ENCODE results near the gene IL6.
"Not testable (repeated sequence)": the region's sequence is repeated elsewhere in the genome, so short reads cannot be mapped to it uniquely, and the experiment has no call there.

The IL6 gene

DNA sequence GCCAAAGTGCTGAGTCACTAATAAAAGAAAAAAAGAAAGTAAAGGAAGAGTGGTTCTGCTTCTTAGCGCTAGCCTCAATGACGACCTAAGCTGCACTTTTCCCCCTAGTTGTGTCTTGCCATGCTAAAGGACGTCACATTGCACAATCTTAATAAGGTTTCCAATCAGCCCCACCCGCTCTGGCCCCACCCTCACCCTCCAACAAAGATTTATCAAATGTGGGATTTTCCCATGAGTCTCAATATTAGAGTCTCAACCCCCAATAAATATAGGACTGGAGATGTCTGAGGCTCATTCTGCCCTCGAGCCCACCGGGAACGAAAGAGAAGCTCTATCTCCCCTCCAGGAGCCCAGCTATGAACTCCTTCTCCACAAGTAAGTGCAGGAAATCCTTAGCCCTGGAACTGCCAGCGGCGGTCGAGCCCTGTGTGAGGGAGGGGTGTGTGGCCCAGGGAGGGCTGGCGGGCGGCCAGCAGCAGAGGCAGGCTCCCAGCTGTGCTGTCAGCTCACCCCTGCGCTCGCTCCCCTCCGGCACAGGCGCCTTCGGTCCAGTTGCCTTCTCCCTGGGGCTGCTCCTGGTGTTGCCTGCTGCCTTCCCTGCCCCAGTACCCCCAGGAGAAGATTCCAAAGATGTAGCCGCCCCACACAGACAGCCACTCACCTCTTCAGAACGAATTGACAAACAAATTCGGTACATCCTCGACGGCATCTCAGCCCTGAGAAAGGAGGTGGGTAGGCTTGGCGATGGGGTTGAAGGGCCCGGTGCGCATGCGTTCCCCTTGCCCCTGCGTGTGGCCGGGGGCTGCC is at the start of gene IL6:
Gene IL6, plus strand, starts transcription at position 294 of the 807 bp plus-strand sequence. Its CDS starts 63 bp downstream, at position 357.
- no peak for DNase-seq (ENCODE audit: low read depth)

DNA sequence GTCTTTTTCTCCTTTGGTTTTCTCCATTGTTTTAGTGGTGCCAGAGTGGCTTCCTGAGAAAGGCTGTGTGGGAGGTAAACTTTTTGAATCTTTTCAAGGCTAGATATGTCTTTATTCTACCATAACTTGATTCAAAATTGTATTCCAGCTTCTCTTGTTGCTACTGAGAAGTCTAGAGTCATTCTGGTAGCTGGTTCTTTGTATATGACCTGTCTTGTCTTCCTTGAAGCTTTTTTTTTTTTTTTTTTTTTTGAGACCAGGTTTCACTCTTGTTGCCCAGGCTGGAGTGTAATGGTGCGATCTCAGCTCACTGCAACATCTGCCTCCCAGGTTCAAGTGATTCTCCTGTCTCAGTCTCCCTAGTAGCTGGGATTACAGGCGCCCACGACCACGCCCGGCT is 49.7 kb upstream of the IL6 start:
- not testable (repeated sequence) for DNase-seq (ENCODE audit: low read depth)

DNA sequence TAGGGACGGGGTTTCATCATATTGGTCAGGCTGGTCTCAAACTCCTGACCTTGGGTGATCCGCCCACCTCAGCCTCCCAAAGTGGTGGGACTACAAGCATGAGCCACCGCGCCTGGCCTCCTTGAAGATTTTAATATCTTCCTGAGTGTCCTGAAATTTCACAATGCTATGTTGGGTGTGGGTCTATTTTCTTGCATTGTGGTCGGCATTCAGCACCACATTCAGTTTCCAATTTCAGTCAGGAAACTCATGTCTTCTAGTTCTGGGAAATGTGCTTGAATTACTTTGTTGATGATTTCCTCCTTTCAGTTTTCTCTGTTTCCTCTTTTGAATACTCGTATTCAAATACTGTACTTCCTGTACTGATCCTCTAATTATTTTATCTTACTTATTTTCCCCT is 49.3 kb upstream of the IL6 start:
- no peak for DNase-seq (ENCODE audit: low read depth)

DNA sequence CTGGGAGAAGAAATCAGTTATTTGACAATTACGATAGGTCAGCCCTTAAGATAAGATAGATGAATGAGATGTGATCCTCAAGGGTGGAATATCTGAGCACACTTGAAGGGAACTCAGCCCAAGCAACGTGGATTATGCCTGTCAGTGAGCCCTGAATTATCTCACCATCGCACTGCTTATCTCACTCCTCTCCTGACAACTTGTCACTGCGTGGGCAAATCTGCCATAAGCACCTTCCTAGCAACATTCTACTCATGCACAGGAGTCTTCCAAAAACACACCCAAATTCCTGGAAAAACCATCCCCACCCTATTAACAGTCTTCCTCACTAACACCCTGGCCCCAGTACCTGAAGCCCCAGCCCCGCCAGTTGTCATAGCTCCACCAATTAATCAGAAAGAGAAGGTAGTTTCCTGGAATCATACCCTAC is 46.5 kb upstream of the IL6 start:
- no peak for DNase-seq (ENCODE audit: low read depth)

DNA sequence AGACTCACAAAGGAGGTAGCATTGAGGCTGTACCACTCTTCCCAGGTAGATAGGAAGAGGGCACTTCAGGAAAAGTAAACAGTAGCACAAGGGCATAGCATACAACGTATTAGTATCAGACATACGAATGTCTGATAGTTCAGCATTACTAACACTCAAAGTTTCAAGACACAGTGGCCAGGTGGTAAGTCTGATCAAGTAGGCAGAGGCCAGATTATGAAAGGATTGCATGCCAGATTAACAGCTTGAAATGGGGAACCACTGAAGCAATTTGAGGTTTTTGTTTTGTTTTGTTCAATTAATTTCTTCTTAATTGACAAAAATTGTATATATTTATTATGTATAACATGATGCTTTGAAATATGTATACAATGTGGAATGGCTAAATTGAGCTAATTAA is 45.7 kb upstream of the IL6 start:
- no peak for DNase-seq (ENCODE audit: low read depth)

DNA sequence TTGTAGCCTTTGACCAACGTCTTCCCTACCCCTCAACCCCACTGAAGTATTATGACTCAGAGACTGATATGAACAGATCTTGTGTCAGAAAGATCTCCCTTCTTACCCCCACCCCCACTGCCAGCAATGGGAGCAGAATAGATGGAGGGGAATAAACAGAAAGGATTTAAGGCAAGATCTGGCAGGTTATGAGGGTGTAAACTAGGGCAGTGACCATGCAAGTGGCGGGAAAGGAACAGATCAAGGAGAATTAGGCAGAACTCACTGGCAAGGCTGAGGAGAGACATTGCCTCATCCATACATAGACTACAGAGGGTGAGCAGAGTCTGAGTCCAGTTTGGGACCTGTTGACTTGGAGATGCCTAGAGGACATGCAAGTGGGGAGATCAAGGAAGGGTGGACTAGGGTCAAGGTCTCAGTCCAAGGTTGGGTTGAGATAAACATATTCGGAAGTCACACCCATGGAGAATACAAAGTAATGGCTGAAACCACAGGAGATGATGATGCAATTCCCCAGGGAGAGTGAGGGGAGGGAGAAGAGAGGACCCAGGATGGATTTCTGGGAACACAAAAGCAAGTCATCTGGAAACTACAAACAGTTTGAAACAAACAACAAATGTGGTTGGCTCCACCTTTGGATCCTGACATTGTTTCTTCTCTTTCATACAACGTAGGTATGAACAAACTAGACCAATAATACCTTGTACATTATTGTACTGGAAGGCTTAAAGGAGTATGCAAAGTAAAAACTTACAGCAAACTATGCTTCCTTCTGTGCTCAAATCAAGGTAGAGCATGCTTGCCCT is 44.9 kb upstream of the IL6 start:
- DNase-seq (ENCODE audit: low read depth), result no peak

DNA sequence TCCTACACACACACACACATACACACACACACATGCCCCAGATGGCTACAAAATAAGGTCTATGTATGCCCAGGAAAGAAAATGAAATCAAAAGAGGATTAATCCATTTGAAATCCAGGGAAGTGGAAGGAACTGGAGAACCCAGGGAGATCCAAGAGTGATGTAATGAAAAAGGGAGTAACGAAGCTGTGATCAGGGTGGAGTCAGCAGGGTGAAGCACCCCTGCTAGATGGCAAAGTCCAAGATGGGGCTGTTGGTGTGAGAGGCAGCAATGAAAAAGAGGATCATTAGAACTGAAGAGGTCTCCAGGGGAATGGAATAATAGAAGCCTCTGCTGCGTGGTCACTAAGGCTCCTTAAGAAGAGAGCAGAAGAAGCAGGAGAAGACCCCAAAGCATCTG is 43.6 kb upstream of the IL6 start:
- no peak for DNase-seq (ENCODE audit: low read depth)

DNA sequence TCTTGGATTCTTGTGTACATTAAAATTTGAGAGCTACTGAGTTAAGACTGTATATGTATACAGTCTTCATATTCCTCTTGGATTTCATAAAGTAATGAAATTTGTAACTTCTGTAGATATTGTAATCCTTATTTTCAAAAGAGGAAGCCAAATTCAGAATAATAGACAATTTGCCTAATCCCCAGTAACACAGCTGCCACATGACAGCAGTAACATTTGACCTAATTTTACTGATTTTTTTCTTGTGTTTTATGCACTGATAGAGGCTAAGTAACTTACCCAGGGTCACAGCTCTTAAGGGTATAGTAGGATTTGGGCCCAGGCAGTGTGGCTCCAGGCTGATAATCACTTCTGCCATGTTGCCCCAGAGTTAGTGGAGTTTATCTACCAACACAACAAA is 40.4 kb upstream of the IL6 start:
- DNase-seq (ENCODE audit: low read depth), result no peak

DNA sequence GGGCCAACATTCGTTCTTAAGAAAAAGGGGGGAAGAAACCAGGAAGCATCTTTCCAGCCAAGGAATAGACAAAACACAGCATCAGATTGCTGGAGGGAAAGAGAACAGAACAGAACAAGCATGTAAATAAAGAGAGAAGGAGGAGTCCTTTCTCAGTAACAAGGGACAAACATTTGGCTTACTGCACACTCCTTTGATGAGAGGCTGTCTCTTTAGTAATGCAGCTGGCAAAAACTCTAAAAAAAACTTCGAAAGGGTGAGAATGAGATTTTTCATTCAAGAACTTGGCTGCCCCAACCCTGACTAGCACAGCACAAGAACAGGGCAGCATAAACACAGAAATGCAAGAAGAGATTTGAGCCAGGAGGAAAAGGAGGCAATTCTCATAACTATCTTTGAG is 38.9 kb upstream of the IL6 start:
- no peak for DNase-seq (ENCODE audit: low read depth)

DNA sequence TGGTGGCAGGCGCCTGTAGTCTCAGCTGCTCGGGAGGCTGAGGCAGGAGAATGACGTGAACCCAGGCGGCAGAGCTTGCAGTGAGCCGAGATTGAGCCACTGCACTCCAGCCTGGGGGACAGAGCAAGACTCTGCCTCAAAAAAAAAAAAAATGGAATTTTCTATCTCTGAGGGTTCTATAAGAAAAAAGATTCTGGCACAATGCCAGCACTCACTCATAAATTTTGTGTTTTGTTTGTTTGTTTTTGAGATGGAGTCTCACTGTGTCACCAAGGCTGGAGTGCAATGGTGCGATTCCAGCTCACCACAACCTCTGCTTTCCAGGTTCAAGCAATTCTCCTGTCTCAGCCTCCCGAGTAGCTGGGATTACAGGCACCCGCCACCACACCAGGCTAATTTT is 38.1 kb upstream of the IL6 start:
- not testable (repeated sequence) for DNase-seq (ENCODE audit: low read depth)

DNA sequence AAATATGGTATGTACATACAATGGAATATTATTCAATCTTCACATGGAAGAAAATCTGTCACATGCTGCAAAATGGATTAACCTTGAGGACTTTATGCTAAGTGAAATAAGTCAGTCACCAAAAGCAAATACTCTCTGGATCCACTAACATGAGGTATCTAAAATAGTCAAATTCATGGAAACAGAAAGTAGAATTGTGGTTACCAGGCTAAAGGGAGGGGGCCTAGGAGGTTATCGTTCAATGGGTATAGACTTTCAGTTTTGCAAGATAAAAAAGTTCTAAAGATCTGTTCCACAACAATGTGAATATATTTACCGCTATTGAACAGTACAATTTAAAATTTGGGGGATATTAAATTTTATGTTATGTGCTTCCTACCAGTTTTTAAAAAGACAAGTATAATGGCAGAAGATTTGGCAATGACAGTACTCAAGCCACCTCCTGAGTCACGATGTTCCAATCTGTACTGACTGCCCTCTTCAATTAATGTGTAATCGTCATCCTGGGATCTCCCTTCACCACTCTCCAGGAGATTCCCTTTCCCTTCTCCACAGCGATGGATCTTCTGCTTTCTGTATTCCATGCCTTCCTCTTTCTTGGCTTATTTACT is 32.3 kb upstream of the IL6 start:
- no peak for DNase-seq (ENCODE audit: low read depth)

DNA sequence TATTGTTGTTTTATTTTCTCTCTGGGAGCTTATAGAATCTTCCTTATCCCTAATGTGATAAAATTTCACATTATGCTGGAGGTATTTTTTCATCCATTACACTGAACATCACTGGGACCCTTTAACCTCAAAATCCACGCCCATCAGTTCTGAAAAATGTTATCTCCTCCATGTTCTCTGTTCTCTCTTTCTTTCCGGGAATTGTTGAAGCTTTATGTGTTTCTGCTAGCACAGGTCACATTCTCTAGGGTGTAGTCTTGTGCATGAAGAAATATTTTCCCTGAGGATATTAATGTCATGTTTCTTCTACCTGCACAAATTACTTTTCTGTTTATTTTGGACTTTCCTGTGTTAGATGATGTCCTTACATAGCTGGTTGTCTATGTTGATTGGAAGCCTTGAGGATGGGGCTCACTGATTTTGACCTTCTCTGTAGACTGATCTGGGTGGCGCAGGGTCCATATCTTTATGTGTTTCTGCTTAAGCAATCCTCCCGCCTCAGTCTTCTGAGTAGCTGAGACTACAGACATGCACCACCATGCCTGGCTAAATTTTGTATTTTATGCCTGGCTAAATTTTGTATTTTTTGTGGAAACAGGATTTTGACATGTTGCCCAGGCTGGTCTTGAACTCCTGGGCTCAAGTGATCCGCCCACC is 31.4 kb upstream of the IL6 start:
- DNase-seq (ENCODE audit: low read depth), result no peak

DNA sequence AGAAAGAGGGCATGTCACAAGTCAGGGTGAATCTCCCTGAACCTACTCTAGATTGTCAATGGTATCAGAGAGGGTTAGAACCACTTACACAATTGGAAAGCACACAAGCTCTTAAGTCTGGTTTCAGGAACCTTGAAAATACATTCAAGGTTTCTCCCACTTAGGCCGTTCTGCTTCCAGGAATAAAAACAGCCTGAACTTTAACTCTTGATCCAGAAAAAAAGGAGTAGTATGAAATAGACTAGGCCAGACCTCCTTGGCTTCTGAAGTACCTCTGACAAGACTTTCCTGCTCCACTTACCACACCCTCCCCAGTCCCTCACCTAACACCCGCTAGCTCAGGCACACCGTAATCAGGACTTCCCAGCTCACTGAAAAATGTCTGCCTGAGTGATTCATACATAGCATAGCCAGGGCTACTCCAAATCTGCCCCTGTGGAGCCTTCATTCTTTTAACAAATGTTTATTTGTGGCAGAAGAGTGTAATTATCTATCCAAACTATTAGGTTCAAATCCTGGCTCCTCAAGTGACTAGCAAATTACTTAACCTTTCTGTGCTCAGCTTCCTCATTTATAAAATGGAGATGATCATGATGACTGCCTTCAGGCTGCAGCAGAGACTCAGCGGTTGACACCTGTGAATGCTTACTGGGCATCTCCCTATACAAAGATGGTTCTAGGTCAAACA is 30.3 kb upstream of the IL6 start:
- no peak for DNase-seq (ENCODE audit: low read depth)

DNA sequence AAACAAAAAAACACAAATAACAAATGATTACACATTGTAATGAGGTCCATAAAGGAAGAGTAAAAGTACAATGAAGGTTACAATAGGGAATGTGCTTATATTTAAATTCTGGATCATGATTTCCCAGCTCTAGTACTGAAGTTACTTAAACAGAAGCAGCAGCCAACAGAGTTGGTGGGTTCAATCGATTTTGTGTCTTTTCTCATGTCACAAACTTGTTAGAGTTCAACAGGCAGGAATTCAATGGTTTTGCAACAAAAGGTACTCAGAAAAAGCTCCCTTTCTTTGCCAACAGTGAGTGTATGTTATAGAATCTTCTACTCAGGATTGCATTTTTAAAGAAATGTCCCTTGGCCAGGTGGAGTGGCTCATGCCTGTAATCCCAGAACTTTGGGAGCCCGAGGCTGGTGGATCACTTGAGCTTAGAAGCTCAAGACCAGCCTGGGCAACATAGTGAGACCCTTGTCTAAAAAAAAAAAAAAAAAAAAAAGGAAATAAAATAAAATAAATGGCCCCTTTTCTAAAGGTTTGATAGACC is 29.6 kb upstream of the IL6 start:
- DNase-seq (ENCODE audit: low read depth), result no peak

DNA sequence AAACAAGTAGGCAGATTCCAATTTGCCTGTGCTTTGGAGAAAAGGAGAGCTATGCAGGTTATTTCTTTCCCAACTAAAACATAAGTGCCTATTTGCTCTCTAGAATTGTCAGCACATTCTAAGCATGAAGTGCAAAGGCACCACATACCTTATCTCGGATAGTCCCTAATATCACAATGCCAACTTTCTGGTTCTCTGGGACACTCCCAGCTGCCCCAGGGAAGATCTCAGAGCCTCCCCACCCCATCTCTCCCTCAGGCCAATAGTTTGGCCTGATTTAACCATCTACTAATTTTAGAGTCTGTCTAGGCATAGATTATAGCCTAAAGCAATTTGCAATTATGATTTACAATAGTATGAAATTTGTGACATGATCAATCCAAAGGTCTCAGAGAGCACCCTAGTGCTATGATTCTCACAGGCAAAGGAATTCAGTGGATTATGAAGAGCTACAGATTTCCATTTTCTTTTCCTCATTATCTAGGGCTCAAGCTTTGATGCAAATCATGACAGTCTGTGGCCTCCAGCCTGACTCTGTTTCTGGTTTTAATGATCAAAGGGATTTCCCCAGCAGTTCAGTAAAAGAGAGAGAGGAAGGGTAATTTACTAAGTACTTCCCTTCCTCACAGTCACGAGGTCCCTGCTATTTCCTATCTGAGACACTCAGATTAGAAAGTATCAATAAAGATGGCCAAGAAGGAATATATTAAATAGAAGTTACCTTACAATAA is 29.0 kb upstream of the IL6 start:
- DNase-seq (ENCODE audit: low read depth), result no peak

DNA sequence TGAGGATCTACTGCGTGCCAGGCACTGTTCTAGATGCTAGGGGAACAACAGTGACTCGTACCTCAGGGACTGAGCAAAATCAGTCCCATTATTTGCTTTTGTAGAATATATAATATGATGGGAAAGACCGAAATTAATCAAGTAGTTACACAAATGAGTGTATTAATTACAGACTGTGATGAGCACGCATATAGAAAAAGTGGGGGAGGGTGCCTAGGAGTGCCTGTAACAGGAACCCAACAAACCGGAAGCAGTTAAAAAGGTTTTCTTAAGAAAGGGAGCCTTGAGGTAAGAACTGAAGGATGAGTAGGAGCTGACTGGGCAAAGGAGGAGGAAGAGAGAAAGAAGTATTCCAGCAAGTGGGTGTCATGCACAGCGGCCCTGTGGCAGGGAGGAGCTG is 28.2 kb upstream of the IL6 start:
- DNase-seq (ENCODE audit: low read depth), result no peak

DNA sequence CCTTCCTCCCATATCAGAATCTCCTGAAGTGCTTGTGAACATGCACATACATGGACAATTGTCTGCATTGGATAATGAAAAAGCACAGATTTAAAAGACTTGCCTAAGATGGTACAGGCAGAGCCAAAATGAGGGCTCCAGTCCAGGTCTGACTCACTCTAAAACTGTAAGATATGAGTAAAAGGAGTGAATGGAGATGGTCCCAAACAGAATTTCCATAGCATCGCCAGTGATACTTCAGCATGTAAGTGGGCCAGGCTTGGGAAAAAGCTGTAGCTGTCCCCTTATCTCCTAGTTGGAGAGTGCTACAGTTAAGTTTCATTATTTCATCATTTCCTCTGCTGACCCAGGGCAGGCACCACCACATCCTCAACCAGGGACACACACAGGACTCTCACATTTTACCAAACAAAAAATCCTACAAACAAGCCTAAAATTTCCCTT is 26.4 kb upstream of the IL6 start:
- no peak for DNase-seq (ENCODE audit: low read depth)

DNA sequence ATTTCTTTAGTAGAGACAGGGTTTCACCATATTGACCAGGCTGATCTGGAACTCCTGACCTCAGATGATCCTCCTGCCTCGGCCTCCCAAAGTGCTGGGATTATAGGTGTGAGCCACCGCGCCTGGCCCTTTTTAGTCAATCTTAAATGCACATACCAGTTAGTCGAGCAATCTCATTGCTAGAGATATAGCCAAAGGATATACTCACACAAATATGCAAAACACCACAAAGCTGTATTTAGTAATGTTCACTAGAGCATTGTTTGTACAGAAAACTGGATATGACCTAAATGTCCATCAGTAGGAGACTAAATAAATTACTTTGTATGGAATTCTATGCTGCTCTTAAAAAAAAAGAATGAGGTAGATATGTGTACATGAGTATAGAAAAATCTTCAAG is 24.5 kb upstream of the IL6 start:
- DNase-seq (ENCODE audit: low read depth), result no peak

DNA sequence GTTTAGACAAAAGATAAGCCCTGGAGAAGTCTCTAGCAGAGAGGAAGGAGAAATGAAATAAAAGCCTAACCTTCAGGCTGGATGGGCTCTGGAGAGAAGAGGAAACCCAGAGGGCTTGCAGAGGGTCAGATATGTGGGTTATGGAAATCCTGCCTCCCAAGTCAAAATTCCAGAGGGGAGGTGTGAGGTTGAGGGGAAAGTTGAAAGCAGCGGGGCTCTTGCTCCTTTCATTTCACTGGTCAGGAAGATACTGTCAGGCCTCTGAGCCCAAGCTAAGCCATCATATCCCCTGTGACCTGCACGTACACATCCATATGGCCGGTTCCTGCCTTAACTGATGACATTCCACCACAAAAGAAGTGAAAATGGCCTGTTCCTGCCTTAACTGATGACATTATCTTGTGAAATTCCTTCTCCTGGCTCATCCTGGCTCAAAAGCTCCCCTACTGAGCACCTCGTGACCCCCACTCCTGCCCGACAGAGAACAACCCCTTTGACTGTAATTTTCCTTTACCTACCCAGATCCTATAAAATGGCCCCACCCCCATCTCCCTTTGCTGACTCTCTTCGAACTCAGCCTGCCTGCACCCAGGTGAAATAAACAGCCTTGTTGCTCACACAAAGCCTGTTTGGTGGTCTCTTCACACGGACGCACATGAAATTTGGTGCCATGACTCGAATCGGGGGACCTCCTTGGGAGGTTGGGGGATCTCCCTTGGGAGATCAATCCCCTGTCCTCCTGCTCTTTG is 23.7 kb upstream of the IL6 start:
- not testable (repeated sequence) for DNase-seq (ENCODE audit: low read depth)

DNA sequence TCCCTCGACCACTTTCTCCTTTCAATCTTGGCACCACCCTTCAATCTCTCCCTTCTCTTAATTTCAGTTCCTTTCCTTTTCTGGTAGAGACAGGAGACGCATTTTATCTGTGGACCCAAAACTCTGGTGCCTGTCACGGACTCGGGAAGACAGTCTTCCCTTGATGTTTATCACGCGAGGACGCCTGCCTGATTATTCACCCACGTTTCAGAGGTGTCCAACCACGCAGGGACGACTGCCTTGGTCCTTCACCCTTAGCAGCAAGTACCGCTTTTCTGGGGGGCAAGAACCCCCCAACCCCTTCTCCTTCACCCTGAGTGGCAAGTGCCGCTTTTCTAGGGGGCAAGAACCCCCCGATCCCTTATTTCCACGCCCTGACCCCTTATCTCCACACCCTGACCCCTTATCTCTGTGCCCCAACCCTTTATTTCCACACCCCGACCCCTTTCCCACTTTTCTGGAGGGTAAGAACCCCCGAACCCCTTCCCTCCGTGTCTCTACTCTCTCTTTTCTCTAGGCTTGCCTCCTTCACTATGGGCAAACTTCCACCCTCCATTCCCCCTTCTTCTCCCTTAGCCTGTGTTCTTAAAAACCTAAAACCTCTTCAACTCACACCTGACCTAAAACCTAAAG is 22.9 kb upstream of the IL6 start:
- DNase-seq (ENCODE audit: low read depth), result not testable (repeated sequence)
